ENCODE data around the gene SGCD.

The SGCD gene

DNA sequence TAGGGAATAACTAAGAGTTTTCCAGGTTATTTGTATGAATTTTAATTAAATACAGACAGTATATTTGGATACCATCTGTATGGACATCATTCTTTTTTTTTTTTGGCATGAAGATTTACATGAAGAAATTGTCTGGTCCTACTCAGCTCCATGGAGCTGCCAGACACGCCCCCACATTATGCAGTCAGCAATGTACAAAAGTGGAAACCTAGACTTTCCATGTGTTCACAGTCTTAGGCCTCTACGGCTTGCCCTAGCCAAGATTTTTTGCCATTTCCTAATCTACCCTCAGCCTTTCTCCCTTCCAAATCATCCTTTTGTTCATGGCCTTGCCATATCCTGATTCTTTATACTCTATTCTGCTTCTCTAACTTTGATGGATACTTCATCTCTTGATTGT is 207.1 kb downstream of the SGCD start:
- DNase-seq (ENCODE audit: low read depth), result no peak
- TF ChIP-seq, protein P1, sequence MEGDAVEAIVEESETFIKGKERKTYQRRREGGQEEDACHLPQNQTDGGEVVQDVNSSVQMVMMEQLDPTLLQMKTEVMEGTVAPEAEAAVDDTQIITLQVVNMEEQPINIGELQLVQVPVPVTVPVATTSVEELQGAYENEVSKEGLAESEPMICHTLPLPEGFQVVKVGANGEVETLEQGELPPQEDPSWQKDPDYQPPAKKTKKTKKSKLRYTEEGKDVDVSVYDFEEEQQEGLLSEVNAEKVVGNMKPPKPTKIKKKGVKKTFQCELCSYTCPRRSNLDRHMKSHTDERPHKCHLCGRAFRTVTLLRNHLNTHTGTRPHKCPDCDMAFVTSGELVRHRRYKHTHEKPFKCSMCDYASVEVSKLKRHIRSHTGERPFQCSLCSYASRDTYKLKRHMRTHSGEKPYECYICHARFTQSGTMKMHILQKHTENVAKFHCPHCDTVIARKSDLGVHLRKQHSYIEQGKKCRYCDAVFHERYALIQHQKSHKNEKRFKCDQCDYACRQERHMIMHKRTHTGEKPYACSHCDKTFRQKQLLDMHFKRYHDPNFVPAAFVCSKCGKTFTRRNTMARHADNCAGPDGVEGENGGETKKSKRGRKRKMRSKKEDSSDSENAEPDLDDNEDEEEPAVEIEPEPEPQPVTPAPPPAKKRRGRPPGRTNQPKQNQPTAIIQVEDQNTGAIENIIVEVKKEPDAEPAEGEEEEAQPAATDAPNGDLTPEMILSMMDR (IDR thresholded peaks at IDR 0.05; ENCODE audit: control insufficient read depth, extremely low read depth, insufficient read depth), result no peak
- no peak overlapping the region for H3K4me3 ChIP-seq (ENCODE audit: low read depth, low read length)

GRCh38 chr5:156534906-156535485 is 208.0 kb downstream of the SGCD start:
- no peak for DNase-seq (ENCODE audit: low read depth)
- TF ChIP-seq, protein P1 (IDR thresholded peaks at IDR 0.05; ENCODE audit: control insufficient read depth, extremely low read depth, insufficient read depth), result no peak
- no peak overlapping the region for H3K4me3 ChIP-seq (ENCODE audit: low read depth, low read length)

DNA sequence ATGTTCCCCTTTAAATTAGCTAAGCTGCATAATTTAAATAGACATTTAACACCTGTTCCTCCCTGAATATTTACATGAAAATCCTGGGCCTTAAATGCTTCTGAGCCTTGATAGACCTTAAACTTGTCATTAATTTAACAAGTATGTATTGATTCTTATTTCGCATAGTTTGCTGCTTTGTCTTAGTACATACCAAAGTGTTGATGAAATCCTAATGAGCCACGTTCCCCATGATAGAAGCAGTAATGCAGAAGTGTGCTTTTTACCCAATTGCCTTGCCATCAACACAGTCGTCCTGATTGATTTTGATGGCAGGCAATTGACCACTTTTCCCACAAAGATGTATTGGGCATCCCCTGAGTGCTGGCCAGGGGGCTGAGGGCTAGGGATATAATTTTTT is 213.5 kb downstream of the SGCD start:
- no peak for DNase-seq (ENCODE audit: low read depth)
- TF ChIP-seq, protein P1 (IDR thresholded peaks at IDR 0.05; ENCODE audit: control insufficient read depth, extremely low read depth, insufficient read depth), result no peak
- H3K4me3 ChIP-seq (ENCODE audit: low read depth, low read length), result no peak overlapping the region

GRCh38 chr5:156541582-156541981 is 214.6 kb downstream of the SGCD start:
- TF ChIP-seq, protein P1 (IDR thresholded peaks at IDR 0.05; ENCODE audit: control insufficient read depth, extremely low read depth, insufficient read depth), result no peak
- no peak for DNase-seq (ENCODE audit: low read depth)
- no peak overlapping the region for H3K4me3 ChIP-seq (ENCODE audit: low read depth, low read length)

DNA sequence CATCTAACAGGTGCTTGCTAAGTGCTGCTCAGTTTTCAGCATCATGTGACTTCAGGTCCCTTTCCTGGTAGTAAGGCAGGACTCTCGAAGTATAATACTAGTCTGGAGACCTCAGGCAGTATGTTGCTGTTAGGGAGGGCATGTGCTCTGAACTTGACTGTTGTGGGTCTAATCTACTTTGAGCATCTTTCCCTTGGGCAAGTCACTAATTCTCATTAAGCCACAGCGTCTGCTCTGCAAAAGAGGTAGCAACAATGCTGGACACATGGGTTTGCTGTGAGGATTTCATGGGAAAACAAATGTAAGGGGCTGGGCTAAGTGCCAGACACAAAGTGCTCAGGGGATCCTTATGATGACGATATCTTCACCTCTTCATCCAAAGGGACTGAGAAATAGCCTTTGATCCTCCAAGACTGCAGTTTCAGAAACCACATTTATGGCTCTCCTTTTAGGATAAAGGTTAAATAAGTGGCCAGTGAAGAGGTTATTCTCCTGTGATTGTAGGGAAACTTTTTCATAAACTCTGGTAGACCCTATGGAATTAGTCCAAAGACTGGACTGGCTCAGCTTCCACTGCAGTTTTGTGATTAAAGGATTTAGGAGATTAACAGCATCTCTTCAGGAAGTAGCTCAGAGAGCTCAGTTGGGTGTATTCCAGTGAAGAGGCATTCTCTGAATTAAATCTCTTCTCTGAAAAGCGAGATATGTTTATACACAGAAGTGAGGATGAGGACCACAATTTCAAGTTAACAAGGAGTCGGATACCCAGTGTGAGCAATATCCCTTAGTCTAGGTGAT is 216.6 kb downstream of the SGCD start:
- no peak for DNase-seq (ENCODE audit: low read depth)
- TF ChIP-seq, protein P1 (IDR thresholded peaks at IDR 0.05; ENCODE audit: control insufficient read depth, extremely low read depth, insufficient read depth), result no peak
- H3K4me3 ChIP-seq (ENCODE audit: low read depth, low read length), result no peak overlapping the region

- no peak overlapping the region for H3K4me3 ChIP-seq (ENCODE audit: low read depth, low read length)
- TF ChIP-seq, protein P1 (IDR thresholded peaks at IDR 0.05; ENCODE audit: control insufficient read depth, extremely low read depth, insufficient read depth), result no peak
- DNase-seq (ENCODE audit: low read depth), result no peak
Observed at GRCh38 chr5:156552855-156553358, 225.9 kb downstream of the SGCD start.
